K562 (cell line): Measurements from ENCODE around the gene ZNF69. TPM values are rescaled to one million over a fixed set of nuclear protein-coding genes. Genes with fewer than 3 reads are reported as not detected.

Experiments
- ASH1L ChIP-seq: fragments of 450-650 bp; IDR thresholded peaks from 2 replicates; pipeline ENCODE4 v1.6.1; 2018; ENCODE audit warnings: borderline replicate concordance, mild to moderate bottlenecking, low read depth; ENCODE audit not compliant: partially characterized antibody
- ATF2 ChIP-seq: sonication (generic); formaldehyde crosslinking; IDR thresholded peaks from 2 replicates; pipeline ENCODE4 v1.8.1; 2022; ENCODE audit warnings: missing genetic modification reagents
- C11orf30 ChIP-seq: fragments of 450-650 bp; IDR thresholded peaks from 2 replicates; pipeline ENCODE4 v1.6.1; 2016; ENCODE audit warnings: low read depth, mild to moderate bottlenecking
- CHD1 ChIP-seq: fragments of 200-600 bp; sonication (generic); IDR thresholded peaks from one replicate; pipeline ENCODE4 v1.6.1; 2012; ENCODE audit warnings: mild to moderate bottlenecking, moderate library complexity, low read length, inconsistent platforms
- EP400 ChIP-seq: fragments of 450-650 bp; IDR thresholded peaks from 2 replicates; pipeline ENCODE4 v1.6.1; 2017; ENCODE audit warnings: antibody characterized with exemption, mild to moderate bottlenecking, moderate library complexity
- JUN ChIP-seq, 2 experiments: sonication (generic) in 1 of 2; formaldehyde crosslinking in 1 of 2; IDR thresholded peaks; 2 replicates each; pipeline versions ENCODE4 v1.6.1 to v1.8.0; 2012 to 2022; ENCODE audit warnings: borderline replicate concordance in 2 of 2, mild to moderate bottlenecking in 2 of 2, improper control_type of control experiment in 1 of 2, low read depth in 1 of 2, low read length in 1 of 2, missing genetic modification reagents in 1 of 2
- KAT2B ChIP-seq: IDR thresholded peaks from one replicate; pipeline ENCODE4 v1.6.1; 2012; ENCODE audit warnings: low read depth, mild to moderate bottlenecking, control low read depth, inconsistent platforms, low read length, moderate library complexity
- PCBP2 ChIP-seq: fragments of 200-400 bp; formaldehyde crosslinking; IDR thresholded peaks from 2 replicates; pipeline ENCODE4 v1.6.1; 2018; ENCODE audit warnings: low read length, low read depth, mild to moderate bottlenecking, moderate library complexity; ENCODE audit not compliant: poor library complexity, severe bottlenecking
- PURB ChIP-seq: sonication (generic); formaldehyde crosslinking; IDR thresholded peaks from 2 replicates; pipeline ENCODE4 v1.9.0; 2021; ENCODE audit warnings: low read depth, mild to moderate bottlenecking, missing genetic modification reagents
- RBM14 ChIP-seq: fragments of 200-400 bp; formaldehyde crosslinking; IDR thresholded peaks from 2 replicates; pipeline ENCODE4 v1.6.1; 2018; ENCODE audit warnings: low read depth, mild to moderate bottlenecking, low read length, moderate library complexity, borderline replicate concordance; ENCODE audit not compliant: insufficient read depth
- RBM15 ChIP-seq: fragments of 200-400 bp; formaldehyde crosslinking; IDR thresholded peaks from 2 replicates; pipeline ENCODE4 v1.6.1; 2018; ENCODE audit warnings: mild to moderate bottlenecking, low read length, moderate library complexity; ENCODE audit not compliant: insufficient read depth
- RFX7 ChIP-seq: fragments of 250-450 bp; sonication (Bioruptor Pico); IDR thresholded peaks from 2 replicates; pipeline ENCODE4 v1.5.1; 2021; ENCODE audit warnings: mild to moderate bottlenecking
- SIN3B ChIP-seq: fragments of 450-650 bp; IDR thresholded peaks from 2 replicates; pipeline ENCODE4 v1.6.1; 2017; ENCODE audit warnings: low read depth, mild to moderate bottlenecking, moderate library complexity
- SIRT6 ChIP-seq: IDR thresholded peaks from one replicate; pipeline ENCODE4 v1.6.1; 2012; ENCODE audit warnings: low read depth, mild to moderate bottlenecking, control low read depth, inconsistent platforms, low read length, moderate library complexity
- SMARCC2 ChIP-seq: fragments of 450-650 bp; IDR thresholded peaks from 2 replicates; pipeline ENCODE4 v1.6.1; 2017; ENCODE audit warnings: antibody characterized with exemption, moderate library complexity, mild to moderate bottlenecking, low read depth
- SRSF3 ChIP-seq: fragments of 200-400 bp; formaldehyde crosslinking; IDR thresholded peaks from 2 replicates; pipeline ENCODE4 v1.6.1; 2016; ENCODE audit warnings: mild to moderate bottlenecking, low read length, moderate library complexity; ENCODE audit not compliant: insufficient read depth
- STAG1 ChIP-seq: sonication (generic); formaldehyde crosslinking; IDR thresholded peaks from 2 replicates; pipeline ENCODE4 v1.5.0; 2020; ENCODE audit warnings: missing genetic modification reagents, borderline replicate concordance
- TAF7 ChIP-seq: fragments of 450-650 bp; IDR thresholded peaks from 2 replicates; pipeline ENCODE4 v1.6.1; 2016; ENCODE audit warnings: missing genetic modification characterization, missing compliant biosample characterization
- ZC3H4 ChIP-seq: sonication (generic); formaldehyde crosslinking; IDR thresholded peaks from 2 replicates; pipeline ENCODE4 v1.9.0; 2021; ENCODE audit warnings: missing genetic modification reagents, borderline replicate concordance
- ZKSCAN1 ChIP-seq: fragments of 150-350 bp; IDR thresholded peaks from 2 replicates; pipeline ENCODE4 v1.6.1; 2016; ENCODE audit warnings: low read depth, low read length
- ZNF263 ChIP-seq: sonication (generic); formaldehyde crosslinking; IDR thresholded peaks from 2 replicates; pipeline ENCODE4 v1.8.0; 2022; ENCODE audit warnings: mild to moderate bottlenecking, missing genetic modification reagents, borderline replicate concordance
- ZNF311 ChIP-seq: fragments of 250-450 bp; sonication (Bioruptor Pico); IDR thresholded peaks from 2 replicates; pipeline ENCODE4 v1.4.0; 2020; ENCODE audit warnings: mild to moderate bottlenecking, moderate library complexity
- polyA plus RNA-seq, 8 experiments: library from polyadenylated mRNA; depleted of rRNA in 4 of 8; stranded (reverse) in 5 of 8; unstranded in 3 of 8; fragments of >200 nt; fragmentation: Nextera tagmentation in 2 of 8; fragmentation: Illumina TruSeq in 1 of 8; extraction: Ambion mirVana in 2 of 8; extraction: Trizol in 1 of 8; gene quantifications; 2 replicates each; pipeline versions ENCODE4 v1.2.1 to v1.2.3, GENCODE V29; 2011 to 2014; ENCODE audit warnings: inconsistent platforms in 1 of 8, missing spikeins in 1 of 8
- total RNA-seq, 7 experiments: library from RNA; depleted of rRNA in 6 of 7; stranded (reverse); fragments of >200 nt in 6 of 7; fragmentation: Illumina TruSeq in 2 of 7; extraction: Trizol in 2 of 7; gene quantifications; 2 replicates each; pipeline versions ENCODE4 v1.2.1 to v1.2.3, GENCODE V29; 2011 to 2021; ENCODE audit warnings: low replicate concordance in 1 of 7
- TF ChIP-seq, protein P1 (sequence below): sonication (generic); formaldehyde crosslinking; IDR thresholded peaks from 2 replicates; pipeline ENCODE4 v1.4.0; 2020; ENCODE audit warnings: mild to moderate bottlenecking, missing genetic modification reagents
- TF ChIP-seq, protein P2 (sequence below), 2 experiments: fragments of 250-450 bp in 1 of 2; fragments of 450-650 bp in 1 of 2; sonication (Bioruptor Pico) in 1 of 2; IDR thresholded peaks; 2 replicates each; pipeline versions ENCODE4 v1.6.1 to v1.8.0; 2016 to 2021; ENCODE audit warnings: mild to moderate bottlenecking in 2 of 2, moderate library complexity in 2 of 2, missing compliant biosample characterization in 1 of 2, missing genetic modification characterization in 1 of 2

ZNF69 gene
- total and polyA plus RNA-seq, 9 of the 15 experiments (the other 6 are each of a cell fraction or from before 2014, with no cell fraction given): 2.3 to 5.4 (median 3.6) TPM

GRCh38 chr19:11949201-11949600 is 61.6 kb downstream of the ZNF69 start (continued):
- TF ChIP-seq, protein P1, sequence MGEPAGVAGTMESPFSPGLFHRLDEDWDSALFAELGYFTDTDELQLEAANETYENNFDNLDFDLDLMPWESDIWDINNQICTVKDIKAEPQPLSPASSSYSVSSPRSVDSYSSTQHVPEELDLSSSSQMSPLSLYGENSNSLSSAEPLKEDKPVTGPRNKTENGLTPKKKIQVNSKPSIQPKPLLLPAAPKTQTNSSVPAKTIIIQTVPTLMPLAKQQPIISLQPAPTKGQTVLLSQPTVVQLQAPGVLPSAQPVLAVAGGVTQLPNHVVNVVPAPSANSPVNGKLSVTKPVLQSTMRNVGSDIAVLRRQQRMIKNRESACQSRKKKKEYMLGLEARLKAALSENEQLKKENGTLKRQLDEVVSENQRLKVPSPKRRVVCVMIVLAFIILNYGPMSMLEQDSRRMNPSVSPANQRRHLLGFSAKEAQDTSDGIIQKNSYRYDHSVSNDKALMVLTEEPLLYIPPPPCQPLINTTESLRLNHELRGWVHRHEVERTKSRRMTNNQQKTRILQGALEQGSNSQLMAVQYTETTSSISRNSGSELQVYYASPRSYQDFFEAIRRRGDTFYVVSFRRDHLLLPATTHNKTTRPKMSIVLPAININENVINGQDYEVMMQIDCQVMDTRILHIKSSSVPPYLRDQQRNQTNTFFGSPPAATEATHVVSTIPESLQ (CRISPR knock-in tag): no peak
- TF ChIP-seq EP400 (0 out of 2 replicates have a peak, but pooled peaks have one; percentile 26), RBM14 (no peak), ZNF263 (no peak), SIRT6 (no peak), SRSF3 (no peak), RBM15 (no peak), PURB (CRISPR knock-in tag) (no peak), ASH1L (no peak), CHD1 (no peak), C11orf30 (no peak), ZC3H4 (CRISPR knock-in tag) (no peak), SMARCC2 (no peak), ZNF311 (CRISPR knock-in tag) (no peak), SIN3B (no peak), JUN (IDR thresholded peaks at IDR 0.05; ENCODE audit: borderline replicate concordance, low read depth, low read length) (0 out of 2 replicates have a peak, but pooled peaks have one; percentile 15), JUN (CRISPR knock-in tag; IDR thresholded peaks at IDR 0.05; ENCODE audit: borderline replicate concordance) (no peak), TAF7 (tag) (no peak), RFX7 (CRISPR knock-in tag) (no peak), PCBP2 (no peak), STAG1 (CRISPR knock-in tag) (no peak), ATF2 (CRISPR knock-in tag) (no peak), KAT2B (no peak), ZKSCAN1 (no peak)
- TF ChIP-seq, protein P2, sequence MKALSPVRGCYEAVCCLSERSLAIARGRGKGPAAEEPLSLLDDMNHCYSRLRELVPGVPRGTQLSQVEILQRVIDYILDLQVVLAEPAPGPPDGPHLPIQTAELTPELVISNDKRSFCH (CRISPR knock-in tag; IDR thresholded peaks at IDR 0.05): no peak
- TF ChIP-seq, protein P2 (tag; IDR thresholded peaks at IDR 0.05): no peak
